Mammary epithelial cell (primary cell): ENCODE data around the gene NAGA.
"Not testable (repeated sequence)": the region's sequence is repeated elsewhere in the genome, so short reads cannot be mapped to it uniquely, and the experiment has no call there.

Experiments
- CTCF ChIP-seq, 2 donors: IDR thresholded peaks in 1 of 2; conservative IDR thresholded peaks in 1 of 2; 2 replicates each; pipeline ENCODE4 v1.5.1; 2011 to 2012; ENCODE audit warnings: inconsistent platforms in 2 of 2, low read length in 2 of 2, mild to moderate bottlenecking in 2 of 2, control low read depth in 1 of 2, low read depth in 1 of 2; ENCODE audit not compliant: insufficient read depth in 1 of 2; ENCODE audit errors: extremely low read depth in 1 of 2
- EZH2 ChIP-seq: IDR thresholded peaks from 2 replicates; pipeline ENCODE4 v1.6.1; 2012; ENCODE audit warnings: low read length, inconsistent platforms, borderline replicate concordance

DNA sequence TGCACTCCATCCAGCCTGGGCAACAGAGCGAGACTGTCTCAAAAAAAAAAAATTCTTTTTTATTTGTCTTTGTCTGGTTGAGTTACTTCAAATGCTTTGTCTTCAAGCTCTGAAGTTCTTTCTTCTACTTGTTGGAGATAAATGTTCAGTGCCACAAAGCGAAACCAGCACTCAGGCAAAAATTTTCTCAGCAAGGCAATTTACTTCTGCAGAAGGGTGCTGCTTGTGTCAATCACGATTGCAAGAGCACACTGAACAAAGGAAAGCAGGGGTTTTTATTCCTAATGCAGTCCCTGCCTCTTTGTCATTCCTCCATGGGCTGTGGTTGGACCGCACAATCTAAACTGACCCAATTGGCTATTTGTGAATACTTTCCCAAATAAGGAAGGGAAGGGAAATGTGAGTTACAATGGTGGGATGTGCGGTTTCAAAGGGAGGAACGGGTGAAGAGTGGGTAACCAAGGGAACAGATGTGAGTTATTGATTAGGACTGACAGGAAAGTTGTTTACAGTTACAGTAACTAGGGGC lies 33.8 kb upstream of the NAGA start:
- not testable (repeated sequence) for TF ChIP-seq EZH2; CTCF (conservative IDR thresholded peaks at IDR 0.05 in 1 of 2, IDR thresholded peaks at IDR 0.05 in 1 of 2; ENCODE audit: extremely low read depth in 1 of 2, insufficient read depth in 1 of 2, low read depth in 1 of 2, low read length in 2 of 2)
